Activated effector memory CD4-positive, alpha-beta T cell treated with Interleukin-2 at 50 U/mL for 16 hours (primary cell): Measurements from ENCODE around the gene SPRED1.

Experiments
- DNase-seq: peaks from one replicate; pipeline ENCODE4 v3.0.0-alpha.2; 2020

Gene SPRED1

DNA sequence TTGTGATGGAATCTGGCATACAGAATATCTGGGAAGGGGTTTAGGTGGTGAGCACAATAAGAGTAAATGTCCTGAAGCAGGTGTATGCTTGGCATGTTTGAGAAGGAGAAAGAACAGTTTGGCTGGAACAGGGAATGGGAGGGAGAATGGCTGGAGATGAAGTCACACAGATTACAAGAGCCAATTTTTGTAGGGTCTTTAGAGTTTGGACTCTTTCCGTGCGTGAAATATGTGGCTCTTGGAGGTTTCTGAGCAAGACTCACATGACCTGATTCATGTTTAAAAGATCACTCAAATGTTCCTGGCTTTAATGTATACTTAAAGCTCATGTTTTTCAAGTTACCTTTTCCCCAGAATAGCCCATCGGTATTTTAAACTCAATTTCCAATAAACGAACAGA is 32.8 kb downstream of the SPRED1 start:
- DNase-seq, result no peak

DNA sequence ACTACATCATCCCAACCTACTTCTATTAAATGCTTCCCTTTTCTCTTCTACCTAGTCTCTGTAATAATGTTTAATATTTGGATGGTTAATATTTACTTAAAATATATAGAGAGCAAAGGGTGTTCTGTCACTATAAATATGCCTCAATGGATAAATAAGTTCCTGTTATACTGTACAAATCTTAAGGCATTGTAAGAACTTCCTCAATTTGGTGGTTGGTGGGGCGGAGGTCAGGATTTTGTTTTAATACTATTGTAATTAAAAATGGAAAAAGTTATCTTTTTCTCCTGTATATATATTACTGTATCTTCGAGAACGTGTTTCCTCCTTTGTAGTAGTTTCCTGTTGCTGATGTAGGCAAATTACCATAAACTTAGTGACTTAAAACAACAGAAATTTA is 41.5 kb downstream of the SPRED1 start:
- DNase-seq, result no peak

DNA sequence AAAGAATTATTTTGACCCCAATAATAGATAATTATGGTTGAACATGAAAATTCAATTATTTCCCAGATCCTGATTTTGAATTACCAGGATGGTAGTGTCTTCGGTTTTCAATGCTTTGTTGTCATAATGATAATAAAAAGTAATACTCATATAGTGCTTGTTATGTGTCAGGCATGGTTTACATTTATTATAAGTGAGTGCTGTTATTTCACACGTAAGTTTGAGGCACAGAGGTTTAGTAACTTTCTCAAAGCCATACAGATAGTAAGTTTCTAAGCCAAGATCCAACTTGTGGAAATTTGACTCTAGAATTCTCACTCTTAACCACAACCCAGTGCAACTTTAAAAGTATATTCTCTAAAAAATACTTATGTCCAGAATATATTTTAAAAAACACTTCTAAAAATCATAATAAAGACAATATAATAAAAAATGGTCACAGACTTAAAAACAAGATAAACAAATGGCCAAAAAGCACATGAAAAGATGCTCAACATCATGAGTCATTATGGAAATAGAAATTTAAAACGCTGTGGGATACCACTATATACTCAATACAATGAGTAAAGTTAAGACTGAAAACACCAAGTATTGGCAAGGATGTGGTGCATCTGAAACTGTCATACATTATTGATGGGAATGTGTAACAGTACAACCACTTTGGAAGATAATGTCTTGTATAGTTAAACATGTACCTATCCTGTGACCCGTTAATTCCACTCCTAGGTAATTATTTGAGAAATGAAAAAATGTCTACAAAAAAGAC is 45.2 kb downstream of the SPRED1 start:
- no peak for DNase-seq

DNA sequence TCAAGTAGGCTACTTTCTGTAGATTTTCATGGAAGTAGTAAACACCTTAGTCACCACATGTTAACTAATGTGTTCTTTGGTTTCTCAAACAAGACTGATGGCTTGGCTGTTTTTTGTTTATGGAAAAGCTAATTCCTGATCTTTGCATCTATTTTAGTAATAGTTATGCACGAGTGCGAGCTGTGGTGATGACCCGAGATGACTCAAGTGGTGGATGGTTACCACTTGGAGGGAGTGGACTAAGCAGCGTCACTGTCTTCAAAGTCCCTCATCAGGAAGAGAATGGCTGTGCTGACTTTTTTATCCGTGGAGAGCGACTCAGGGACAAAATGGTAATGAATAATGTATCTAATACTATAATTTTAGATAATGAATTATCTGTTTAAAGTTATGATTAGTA is 46.6 kb downstream of the SPRED1 start:
- no peak for DNase-seq

DNA sequence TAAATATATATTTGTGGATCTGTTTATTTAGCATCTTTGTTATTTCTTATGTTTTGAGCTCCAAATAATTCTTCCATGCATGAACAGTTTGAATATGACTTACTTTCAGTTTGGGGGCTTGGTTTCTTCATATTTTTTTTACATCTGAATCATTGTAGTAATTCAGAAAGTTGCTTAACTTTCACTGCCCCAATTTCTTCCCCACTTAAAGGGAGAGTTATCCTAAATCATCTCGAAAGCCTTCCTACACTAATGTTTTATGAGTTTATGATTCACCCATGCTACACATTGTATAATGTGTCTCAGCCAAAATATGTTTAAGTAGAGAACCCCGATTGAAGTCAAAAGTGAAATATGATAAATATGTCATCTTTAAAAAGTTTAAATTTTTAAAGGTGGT is 47.8 kb downstream of the SPRED1 start:
- DNase-seq, result no peak

DNA sequence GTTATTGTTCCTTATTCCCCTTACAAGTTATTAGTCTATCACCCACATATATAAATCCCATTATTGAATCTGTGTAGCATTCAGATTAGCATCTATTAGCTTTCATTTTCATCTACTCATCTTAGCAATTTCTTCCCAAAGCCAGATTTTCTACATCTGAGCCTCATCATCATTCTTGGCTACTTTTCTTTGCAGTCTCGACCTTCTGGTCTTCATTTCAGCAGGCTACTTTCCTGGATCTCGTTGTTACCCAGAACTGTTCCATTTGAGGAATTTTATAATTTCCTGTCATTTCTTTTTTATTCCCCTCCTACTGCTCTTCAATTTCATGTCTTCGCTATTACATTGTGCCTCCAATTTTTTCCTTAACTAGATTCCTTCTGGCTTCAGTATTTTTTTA is 51.8 kb downstream of the SPRED1 start:
- DNase-seq, result no peak

DNA sequence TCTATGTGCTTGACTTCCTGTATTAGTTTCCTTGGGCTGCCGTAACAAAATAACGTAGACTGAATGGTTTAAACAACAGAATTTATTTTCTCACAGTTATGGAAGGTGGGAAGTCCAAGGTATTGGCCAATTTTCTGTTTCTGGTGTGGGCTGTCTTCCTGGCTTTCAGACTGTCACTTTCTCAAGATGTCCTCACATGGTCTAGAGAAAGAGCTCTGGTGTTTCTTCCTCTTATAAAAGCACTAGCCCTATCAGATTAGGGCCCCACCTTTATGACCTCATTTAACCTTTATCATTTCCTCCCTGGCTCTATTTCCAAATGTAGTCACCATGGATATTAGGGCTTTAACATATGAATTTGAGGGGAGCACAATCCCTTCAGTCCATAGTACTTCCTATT is 54.6 kb downstream of the SPRED1 start:
- DNase-seq, result no peak

DNA sequence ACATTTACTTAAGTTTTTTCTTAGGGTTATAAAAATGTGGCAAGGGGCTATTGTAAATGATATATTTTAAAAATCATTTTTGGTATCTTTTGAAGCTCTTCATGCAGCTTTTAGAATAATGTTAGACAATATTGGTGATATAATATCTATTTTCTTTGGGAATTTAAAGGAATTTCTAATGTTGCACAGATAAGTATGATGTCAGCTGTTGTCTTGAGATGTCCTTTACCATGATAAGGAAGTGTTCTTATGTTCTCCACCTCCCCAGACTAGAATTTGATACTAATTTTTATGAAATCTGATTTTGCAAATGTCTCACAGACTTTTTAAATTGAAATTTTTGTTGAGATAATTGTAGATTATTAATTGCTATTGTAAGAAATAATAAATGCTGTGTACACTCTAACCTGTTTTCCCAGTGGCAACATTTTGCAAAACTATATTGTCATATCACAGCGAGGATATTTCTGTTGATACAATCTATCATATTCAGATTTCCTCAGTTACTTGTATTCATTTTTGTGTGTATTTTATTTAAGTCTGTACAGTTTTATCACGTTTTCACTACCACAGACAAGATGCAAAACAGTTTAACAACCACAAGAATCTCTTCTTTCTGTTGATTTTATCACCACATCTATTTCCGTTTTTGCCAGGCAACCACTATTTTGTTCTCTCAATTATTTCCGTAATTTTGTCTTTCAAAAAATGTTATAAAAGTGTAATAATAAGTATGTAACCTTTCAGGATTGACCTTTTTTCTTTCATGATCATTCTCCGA is 55.4 kb downstream of the SPRED1 start:
- no peak for DNase-seq

DNA sequence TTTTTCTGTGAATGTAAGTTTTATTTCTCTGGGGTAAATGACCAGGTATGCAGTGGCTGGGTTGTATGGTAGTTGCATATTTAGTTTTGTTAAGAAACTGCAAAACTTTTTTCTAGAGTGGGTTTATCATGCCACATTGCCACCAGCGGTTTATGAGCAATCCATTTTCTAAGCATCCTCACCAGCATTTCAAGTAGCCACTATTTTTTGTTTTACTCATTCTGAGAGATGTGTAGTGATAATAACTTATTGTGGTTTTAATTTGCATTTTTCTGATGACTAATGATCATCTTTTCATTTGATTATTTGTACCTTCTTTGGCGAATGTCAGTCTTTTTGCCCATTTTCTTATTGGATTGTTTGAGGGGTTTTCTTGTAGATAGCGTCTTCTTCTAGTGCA is 56.2 kb downstream of the SPRED1 start:
- DNase-seq, result no peak

DNA sequence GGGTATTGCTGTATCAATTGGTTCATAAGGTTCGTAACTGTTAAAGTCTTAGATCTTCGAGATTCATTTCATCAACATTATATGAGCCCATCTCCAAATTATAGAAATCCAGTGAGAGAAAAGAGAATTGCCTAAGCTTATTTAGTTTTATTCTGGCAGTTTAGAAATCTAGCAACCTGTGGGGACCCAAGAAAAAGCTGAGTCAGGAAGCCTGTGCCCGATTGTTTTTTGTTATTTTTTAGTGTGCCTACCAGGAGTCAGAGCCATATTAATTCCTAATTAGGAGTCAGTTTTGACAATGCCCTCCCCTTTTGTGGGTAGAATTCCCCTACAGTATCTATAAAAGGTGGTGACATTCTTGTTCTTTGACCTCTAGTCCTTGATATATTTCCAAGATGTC is 59.6 kb downstream of the SPRED1 start:
- no peak for DNase-seq

DNA sequence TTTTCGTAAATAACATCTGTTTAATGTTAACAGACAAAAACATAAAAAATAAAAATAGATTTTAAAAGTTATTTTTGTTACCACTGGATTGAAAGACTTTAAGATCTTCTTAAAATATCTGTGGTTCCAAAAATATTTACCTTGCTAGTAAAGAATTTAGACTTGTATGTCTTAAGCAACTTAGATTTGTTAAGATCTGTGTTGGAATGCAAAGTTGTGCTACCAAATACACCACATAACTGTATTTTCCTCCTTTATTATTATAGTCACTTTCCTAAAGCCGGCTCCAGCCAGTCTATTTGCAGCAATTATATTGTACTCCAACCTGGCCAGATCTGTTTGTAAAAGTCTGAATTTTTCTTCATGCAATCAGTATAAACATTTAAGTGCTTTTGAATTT is 63.7 kb downstream of the SPRED1 start:
- DNase-seq, result no peak

DNA sequence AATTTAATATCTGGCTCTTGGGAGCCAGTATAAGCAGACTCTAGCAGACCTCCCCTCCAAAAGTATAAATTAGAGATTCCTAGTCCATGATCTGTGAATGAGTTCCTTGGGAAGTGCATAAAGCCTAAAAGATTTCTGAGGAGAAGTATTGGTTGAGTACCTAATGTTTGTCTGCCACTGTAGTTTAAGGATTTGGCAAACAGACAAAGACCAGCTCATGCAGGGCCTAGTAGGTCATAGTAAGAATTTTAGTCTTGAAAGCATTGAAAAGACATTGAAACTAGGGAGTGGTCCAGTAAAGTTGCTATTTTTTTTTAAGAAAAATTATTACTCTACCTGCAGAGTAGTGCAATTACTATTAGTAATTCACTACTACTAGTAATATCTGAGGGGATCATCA is 67.5 kb downstream of the SPRED1 start:
- DNase-seq, result no peak

DNA sequence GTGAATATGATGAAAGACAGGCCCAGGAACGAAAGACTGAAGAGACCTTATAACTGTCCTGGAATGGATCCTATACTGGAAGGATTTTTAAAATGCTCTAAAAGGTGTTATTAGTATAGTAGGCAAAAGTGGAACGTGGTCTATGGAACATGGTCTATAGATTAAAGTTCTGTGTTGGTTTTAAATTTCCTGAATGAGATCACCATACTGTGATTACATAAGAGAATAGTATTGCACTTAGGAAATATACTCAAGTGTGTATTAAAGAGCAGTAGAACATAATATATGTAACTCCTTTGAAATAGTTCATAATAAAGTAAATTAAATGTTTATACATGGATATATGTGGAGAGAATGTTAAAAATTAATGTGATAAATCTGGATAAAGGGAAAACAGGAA is 68.2 kb downstream of the SPRED1 start:
- DNase-seq, result no peak

DNA sequence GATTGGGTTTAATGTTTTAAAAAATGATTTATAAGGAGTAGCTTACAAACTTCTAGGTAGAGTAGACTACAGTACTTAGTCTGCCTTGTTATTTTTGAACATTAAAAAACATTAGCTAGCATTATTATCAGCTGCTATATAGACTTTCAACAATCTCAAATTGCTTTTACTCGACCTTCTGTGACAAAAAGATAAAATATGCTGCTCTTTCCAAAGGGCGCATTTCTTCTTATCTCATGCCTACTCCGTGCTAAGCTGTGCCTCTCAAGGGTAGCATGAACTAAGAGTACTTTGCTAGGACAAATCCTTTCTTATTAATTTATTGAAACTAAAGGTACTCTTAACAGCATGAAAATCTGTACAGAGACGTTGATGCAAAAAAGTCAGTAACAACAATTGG is 71.3 kb downstream of the SPRED1 start:
- no peak for DNase-seq

DNA sequence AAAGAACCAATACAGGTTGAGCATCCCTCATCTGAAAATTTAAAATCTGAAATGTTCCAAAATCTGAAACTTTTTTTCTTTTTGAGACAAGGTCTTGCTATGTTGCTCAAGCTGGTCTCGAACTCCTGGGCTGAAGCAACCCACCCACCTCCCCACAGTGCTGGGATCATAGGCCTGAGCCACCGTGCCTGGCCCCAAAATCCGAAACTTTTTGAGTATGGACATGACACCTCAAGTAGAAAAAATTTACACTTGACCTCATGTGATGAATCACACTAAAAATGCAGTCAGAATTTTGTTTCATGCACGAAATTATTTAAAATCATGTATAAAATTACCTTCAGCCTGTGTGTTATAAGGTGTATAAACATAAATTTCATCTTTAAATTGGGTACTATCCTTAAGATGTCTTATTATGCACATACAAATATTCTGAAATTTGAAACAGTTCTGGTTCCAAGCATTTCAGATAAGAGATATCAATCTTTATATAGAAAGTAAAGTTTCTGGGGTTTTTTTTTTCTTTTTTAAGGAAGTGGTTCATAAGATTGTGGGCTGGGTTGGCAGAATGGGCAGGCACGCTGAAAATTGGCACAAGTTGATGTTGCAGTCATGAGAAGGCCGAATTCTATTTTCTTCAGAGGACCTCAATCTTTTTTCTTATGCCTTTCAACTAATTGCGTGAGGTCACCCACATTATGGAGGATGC is 72.5 kb downstream of the SPRED1 start:
- no peak for DNase-seq

DNA sequence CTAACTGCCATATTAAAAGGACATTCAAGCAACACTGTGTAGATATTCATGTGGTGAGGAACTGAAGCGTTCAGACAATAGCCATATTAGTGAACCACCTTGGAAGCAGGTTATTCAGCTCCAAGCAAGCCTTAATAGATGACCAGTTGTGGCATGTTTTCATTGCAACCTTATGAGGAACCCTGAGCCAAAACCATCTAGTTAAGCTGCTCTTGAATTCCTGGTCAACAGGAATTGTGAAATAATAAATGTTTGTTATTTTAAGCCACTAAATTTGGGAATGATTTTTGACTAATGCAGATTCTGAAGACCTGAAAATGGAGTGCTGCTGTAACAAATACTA is 73.0 kb downstream of the SPRED1 start:
- no peak for DNase-seq

DNA sequence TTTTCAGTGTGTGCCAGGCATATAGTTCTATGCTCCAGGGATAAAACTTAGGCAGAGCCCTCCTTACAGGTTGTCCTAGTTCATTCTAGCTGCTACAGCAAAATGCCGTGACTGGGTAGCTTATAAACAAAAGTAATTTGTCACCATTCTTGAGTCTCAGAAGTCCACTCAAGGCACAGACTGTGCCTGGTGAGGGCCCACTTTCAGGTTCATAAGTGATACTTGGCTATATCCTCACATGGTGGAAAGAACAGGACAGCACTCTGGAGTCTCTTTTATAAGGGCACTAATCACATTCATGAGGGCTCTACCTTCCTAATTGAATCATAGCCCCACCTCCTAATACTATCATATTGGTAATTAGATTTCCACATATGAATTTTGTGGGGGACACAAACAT is 80.1 kb downstream of the SPRED1 start:
- DNase-seq, result no peak

DNA sequence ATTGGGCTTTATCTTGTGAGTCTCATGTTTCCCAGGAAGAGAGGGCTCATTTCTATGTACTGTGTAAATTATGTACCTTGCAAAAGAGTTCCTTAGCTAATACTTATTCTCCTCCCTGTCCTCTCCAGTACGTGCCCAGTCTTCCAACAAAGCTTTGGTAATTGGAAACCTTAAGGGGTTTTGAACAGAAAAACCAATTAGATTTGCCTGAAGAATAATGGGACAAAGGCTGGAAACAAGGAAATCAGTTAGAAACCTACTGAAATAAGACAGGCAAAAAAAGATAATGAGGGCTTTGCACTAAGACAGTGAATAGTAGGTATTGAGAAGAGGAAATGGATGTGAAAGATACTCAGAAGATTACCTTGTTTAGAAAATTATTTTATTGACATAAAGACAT is 82.5 kb downstream of the SPRED1 start:
- no peak for DNase-seq

DNA sequence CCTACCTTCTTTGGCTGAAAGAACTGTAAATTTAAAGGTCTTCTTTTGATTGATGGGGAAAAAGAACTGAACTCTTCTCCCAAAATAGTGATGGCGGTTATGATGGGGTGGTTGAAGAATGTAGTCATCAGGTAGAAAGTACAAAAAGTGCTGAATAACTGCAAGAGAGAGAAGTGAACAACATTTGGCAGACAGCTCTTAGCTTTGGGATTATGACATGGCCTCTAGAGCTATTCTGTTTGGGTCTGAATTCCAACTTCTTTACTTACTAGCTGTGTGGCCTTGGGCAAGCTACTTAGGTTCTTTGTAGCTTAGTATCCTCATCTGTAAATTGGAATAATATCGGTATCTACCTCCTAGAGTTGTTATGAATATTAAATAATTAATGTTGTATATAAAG is 91.7 kb downstream of the SPRED1 start:
- no peak for DNase-seq

DNA sequence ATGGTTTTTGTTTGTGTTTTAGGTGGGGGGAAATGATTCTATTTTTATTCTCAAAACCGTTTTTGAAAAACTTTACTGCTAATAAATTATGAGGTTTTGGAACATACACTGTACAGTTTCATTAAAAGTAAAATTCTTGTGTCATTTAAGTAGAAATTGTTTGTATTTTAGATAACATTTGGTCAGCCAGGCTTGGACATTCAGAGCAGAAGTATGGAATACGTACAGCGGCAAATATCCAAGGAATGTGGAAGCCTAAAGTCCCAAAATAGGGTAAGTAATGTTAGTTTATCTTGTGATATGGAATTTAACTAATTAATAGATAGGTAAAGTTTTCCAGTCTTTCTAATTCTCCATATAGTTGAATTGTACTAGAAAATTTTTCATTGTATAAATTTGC is 96.6 kb downstream of the SPRED1 start:
- no peak for DNase-seq

DNA sequence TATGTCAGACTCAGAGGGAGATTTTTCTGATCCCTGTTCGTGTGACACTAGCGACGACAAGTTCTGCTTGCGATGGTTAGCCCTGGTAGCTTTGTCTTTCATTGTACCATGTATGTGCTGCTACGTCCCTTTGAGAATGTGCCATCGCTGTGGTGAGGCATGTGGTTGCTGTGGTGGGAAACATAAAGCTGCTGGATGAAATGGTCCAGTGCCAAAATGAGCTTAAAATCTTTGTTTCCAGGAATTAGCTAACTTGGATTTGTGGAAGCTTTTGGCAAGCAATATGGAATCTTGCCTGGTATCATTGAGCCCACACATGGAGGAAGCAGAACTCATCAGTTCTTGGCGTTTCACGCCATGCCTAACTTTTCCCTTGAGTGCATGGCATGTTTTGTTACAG is 98.8 kb downstream of the SPRED1 start:
- DNase-seq, result no peak

DNA sequence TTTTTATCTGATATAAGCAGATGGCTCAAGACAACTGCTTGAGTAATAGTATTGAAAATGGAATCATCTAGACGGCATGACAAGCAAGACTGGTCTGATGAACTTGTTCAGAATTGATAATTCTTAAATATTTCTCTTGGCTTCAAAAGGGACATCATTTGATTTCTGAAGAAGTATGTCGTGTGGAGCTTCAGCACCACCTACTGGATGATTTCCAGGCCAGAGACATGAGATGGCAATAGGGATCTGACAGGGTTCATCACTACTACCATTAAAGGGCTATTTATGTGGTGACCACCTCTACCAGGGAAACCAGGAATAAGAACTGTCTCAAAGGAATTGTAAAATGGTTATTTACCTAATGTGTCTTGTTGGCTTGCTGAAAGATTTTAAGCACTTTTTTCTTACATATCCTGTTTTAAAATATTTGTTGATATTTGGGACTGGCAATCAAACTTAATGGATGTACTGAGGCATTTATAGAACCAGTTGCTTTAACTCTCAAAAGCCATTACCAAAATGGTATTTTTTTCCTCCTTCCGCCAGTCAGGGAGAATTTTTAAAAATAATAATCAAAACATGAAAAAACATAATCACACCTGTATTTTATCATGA is 101.8 kb downstream of the SPRED1 start:
- peak; percentile 19 for DNase-seq

DNA sequence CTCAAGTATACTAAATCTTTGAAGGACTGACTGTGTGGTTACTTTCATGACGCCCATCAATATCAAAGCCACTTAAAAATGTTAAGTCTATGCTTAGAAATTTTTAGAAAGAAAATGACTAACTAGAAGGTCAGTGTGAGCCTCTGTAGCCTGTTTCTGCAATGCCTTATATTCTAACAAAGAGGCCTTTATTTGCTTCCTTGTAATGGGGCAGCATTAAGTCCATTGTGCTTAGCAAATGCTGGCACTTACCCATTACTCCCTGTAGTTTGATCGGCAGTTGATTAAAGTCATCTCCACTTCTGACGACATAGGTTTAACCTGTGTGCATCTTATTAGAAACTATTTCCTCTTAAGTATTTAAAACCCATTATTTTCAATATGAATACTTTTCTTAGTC is 109.7 kb downstream of the SPRED1 start:
- no peak for DNase-seq

DNA sequence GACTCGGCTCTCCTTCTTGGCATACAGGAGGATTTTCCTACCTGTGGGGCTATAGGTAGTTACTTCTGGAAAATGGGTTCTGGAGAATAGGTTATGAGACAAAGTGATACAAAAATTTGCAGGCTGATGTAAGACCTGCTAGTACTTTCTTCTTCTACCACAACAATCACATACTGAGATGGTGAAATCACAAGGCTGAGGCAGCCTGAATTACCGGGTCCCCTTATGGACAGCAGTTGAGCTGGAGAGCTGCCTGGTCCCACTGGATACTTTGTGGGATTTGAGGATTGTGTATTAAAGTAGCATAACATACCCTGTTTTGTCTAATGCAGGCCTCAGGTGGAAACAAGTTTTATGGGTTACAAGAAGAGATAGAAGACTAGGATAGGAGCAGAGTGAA is 114.8 kb downstream of the SPRED1 start:
- no peak for DNase-seq
